GM21381 (cell line): ENCODE data around the gene HTR3E.
"Not testable (repeated sequence)": the region's sequence is repeated elsewhere in the genome, so short reads cannot be mapped to it uniquely, and the experiment has no call there.

ENCODE experiments used
- ATAC-seq: cut with Tn5 transposase; IDR thresholded peaks from one replicate; pipeline ENCODE4 v1.9.1; 2021; ENCODE audit warnings: mild to moderate bottlenecking, moderate library complexity; ENCODE audit not compliant: unreplicated experiment

Gene HTR3E, protein sequence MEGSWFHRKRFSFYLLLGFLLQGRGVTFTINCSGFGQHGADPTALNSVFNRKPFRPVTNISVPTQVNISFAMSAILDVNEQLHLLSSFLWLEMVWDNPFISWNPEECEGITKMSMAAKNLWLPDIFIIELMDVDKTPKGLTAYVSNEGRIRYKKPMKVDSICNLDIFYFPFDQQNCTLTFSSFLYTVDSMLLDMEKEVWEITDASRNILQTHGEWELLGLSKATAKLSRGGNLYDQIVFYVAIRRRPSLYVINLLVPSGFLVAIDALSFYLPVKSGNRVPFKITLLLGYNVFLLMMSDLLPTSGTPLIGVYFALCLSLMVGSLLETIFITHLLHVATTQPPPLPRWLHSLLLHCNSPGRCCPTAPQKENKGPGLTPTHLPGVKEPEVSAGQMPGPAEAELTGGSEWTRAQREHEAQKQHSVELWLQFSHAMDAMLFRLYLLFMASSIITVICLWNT

DNA sequence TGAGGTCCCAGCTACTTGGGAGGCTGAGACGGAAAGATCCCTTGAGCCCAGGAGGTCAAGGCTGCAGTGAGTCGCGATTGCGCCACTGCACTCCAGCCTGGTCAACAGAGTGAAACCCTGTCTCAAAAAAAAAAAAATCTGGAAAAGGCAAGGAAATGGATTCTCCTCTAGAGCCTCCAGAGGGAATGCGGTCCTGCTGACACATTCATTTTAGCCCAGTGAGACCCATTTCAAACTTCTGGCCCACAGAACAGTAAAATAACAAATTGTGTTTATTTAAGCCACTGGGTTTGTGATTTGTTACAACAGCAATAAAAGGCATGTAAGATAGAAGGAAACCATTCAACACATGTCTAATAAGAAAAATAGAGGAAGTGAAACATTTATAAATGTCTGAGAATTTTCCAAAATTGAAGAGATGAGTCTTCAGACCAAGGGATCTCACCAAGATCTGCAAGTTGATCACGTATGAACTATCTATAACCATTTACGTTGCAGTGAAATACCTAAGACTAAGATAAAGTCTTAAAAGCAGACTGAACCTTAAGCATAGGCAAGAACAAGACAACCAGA, at the start of gene HTR3E:
HTR3E (plus strand) TSS at position 254 of the 573 bp plus-strand sequence. CDS start 466 bp downstream, outside the sequence.
- no peak for ATAC-seq

DNA sequence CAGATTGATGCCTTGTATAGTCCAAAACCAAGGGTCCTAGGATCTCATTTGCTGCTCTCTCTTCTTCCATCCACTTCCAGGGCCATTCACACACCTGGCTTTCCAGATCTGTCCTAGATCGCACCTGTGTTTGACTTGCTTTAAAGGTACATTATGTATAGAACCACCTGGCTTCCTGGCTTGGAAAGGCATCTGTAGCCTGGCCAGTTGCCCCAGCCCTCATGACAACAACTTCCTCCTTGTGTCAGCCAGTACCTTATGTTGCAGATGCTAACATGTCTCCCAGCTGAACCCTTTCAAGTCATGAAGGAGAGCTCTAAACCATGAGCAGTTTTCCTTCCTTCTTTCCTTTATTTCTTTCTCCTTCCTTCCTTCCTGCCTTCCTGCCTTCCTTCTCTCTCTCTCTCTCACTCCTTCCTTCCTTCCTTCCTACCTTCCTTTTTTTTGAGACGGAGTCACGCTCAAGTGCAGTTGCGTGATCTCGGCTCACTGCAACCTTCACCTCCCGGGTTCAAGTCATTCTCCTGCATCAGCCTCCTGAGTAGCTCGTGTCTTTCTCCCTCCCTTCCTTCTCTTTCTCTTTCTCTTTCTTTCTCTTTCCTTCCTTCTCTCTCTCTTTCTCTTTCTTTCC, 46.5 kb upstream of the HTR3E start:
- ATAC-seq, result no peak

DNA sequence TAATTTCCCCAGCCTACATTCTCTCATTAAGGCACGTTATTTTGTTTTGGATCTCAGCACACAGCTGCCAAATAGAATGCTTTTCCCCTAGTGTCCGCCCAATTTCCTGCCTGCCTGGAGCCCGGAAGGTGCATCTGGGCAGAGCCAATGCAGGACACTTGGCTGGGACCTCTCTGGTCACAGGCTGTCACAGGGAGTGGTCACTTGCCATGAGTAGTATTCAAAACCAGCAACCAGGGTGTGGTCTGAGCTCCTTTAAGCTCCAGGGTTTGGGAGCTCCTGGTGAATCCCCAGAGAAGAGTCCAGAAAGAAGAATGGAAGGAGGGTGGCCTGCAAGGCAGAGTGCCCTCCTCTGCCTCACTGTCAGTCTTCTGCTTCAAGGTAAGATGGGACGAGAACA, 44.1 kb upstream of the HTR3E start, which contains the start of gene HTR3C:
HTR3C (plus strand) TSS at position 281 of the 400 bp plus-strand sequence; CDS start at position 315, 34 bp downstream.
- ATAC-seq, result no peak

DNA sequence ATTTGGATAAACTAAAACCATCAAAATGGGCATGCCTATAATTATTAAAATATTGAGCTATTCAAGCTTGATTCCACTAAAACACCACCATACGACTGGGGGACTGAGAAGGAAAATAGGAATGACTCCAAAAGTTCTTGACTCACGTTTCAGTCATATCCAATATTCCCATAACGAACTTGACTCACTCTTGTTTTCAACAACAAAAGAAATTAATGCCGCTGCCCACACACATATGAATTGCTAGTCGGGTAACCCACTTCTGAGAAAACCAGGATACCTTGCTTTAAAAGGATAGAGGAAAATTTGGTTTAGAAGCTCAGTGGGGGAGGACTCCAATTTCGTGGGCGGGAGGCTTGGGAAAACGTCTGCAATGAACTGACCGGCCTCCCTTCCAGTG, 38.8 kb upstream of the HTR3E start:
- ATAC-seq, result no peak

DNA sequence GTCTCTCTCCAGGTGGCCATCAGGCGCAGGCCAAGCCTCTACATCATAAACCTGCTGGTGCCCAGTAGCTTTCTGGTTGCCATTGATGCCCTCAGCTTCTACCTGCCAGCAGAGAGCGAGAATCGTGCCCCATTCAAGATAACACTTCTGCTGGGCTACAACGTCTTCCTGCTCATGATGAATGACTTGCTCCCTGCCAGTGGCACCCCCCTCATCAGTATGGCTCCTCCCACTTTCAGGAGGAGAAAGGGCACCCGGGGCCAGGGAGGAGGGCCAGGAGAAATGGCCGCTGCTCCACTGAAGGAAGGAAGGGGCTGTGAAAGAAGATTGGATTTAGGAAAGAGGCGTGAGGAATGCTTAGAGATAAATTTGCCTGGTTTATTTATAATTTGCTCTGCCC, 37.4 kb upstream of the HTR3E start:
- ATAC-seq, result no peak

DNA sequence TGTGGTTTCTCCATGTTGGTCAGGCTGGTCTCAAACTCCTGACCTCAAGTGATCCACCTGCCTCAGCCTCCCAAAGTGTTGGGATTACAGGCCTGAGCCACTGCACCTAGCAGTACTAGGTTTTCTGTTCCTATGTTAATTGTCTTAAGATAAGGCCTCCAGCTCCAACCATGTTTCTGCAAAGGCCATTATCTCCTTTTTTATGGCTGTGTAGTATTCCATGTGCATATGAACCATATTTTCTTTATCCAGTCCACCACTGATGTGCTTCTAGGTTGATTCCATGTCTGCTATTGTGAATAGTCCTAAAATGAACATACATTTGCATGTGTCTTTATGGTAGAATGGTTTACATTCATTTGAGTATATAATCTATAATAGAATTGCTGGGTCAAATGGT, 34.2 kb upstream of the HTR3E start:
- no peak for ATAC-seq

DNA sequence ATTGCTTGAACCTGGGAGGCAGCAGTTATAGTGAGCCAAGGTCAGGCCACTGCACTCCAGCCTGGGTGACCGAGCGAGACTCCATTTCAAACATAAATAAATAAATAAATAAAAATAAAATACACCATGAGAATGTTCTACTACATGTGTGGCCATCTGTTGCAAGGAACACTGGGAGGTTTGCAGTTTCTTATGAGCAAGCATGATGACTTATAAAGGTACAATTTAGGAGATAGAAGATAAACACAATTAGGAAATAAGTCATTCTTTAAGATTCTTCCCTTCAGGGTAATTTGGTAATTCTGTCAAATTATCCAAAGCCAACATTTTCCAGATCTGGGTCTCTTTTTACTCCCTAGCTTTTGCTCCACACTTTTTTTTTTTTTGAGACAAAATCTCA, 30.7 kb upstream of the HTR3E start:
- no peak for ATAC-seq

DNA sequence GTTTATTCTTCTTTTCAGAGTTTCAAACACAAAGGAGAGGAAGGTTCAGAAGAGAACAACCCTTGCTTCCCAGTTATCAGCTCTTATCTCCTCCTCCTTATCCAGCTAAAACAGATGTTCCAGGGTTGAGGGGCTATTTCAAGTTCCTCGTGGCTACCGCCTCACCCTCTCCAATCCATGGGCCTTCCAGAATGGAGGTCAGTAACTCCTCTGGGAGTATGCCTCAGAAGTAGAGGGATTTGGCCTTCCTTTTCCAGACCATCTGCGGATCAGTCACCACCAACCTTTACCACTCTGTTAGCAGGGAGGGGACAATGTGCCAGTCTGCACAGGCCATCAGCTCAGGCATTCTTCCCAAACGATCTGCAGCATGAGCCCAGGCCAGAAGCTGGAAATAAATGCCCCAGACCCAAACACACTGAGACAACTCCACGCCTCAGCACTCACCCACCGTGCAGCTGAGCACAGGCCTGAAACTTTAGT, 29.2 kb upstream of the HTR3E start:
- no peak for ATAC-seq

DNA sequence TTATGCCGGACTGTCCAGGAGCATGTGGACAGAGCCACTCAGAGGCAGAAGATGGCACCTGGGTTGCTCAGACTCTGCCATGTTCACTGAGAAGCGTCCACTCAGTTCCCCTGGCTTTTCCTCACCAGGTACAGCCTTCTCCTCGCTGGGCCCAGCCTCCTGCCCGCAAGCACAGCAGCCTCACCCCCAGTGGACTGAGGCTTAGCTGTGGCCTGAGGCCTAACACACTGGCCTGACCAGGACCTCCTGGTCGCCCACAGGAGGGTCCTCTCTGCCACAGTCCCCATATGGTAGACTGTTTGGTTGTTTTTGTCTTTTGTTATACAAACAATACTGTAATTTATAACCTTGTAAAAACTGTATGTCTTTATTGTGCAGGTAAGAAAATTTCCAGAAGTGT, 28.5 kb upstream of the HTR3E start:
- no peak for ATAC-seq

DNA sequence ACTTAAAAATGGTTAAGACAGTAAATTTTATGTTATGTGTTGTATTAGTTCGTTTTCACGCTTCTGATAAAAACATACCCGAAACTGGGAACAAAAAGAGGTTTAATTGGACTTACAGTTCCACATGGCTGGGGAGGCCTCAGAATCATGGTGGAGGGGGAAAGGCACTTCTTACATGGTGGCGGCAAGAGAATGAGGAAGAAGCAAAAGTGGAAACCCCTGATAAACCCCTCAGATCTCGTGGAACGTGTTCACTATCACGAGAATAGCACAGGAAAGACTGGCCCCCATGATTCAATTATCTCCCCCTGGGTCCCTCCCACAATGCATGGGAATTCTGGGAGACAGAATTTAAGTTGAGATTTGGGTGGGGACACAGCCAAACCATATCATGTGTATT, 25.7 kb upstream of the HTR3E start:
- not testable (repeated sequence) for ATAC-seq

DNA sequence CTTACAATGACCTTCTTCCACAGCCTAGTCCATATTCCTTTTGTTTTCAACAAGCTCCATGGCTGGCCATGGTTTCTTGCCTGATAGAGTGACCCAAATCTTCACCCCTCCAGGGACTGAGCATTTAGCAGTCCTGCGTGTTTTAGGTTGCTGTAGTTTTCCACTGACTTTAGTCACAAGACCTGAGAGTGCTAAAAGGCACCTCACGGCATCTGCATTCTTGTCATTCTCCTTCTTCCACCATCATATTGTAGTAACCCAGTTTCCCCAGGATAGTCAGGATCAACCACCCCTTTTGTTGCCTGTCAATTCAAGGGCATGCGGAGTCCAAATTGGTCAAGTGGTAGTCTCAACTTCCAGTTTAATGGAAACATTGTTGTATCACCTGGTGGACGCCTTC, 23.2 kb upstream of the HTR3E start:
- no peak for ATAC-seq

DNA sequence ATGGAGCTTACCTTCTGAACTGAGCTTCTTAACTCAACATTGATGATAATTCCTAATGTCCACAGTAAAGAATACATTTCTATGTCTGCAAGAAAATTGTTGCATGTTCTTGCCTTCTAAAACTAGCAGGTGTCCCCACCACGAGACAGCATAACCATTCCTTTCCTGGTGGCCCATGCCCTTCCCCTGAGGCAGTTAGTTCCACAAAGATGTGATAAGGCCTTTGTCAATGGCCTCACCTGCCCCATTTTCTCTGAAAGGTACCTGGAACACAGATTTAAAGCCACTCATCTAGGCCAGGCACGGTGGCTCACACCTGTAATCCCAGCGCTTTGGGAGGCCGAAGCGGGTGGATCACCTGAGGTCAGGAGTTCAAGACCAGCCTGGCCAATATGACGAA, 21.0 kb upstream of the HTR3E start:
- no peak for ATAC-seq

DNA sequence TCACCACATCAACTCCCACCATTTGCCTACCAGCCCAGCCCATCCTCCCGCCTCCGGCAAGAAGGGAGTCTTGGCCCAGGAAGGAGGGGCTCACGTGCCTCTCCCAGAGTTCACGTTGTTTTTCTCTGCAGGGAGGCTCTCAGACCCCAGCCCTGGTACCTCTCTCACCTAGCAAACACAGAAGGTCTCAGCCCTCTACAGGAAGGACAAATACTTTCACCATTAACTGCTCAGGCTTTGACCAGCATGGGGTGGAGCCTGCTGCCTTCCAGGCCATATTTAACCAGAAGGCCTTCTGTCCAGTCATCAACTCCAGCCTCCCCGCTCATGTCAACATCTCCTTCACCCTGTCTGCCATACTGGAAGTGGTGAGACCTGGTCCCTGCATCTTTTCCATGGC, 19.0 kb upstream of the HTR3E start:
- no peak for ATAC-seq

DNA sequence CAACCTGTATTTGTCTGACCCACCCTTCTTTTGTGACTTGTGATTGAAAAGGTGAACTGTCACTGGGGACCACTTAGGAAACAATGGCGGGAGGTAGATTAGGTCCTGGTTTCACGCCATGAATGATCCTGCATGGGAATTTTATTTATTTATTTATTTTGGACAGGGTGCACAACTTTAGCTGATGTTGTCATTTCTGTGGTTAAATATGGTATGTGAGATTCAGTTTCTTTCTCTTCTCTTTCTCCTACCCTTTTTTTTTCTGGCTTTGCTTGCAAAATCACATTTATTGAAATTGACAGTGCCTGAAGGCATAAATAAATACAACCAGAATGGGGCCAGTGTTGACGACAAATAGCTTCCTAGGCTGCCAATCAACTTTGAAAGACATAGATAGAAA, 18.0 kb upstream of the HTR3E start:
- no peak for ATAC-seq

DNA sequence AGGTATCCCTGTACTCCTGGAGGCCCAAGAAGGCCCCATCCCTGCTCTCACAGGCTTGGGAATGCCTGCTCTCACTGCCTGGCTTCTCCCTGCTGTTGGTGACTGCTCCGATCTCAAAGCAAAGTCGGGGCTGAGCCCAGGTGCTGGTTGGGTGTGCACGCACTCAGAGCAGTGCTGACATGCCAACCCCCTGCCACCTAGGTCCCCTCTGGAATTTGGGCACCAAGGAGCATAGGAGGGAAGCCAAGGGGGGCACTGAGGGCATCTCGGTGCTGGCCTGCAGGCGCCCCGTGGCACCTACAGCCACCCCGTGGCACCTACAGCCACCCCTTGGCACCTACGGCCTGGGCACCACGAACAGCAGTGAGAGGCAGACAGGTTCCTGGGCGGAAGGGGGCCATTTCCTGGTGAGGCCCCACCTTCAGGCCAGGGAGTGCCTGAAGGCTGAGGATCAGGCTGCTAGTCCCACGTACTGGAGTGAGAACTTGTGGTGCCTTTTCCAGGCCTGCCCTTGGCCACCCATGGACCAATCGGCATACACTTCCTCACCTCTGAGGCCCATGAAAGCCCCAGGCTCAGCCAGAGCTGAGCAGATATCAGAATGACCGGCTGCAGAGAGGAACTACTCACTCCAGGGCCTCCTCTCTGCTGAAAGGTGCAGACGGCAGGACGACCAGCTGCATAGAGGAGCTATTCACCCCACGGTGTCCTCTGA, 15.6 kb upstream of the HTR3E start:
- ATAC-seq, result no peak

DNA sequence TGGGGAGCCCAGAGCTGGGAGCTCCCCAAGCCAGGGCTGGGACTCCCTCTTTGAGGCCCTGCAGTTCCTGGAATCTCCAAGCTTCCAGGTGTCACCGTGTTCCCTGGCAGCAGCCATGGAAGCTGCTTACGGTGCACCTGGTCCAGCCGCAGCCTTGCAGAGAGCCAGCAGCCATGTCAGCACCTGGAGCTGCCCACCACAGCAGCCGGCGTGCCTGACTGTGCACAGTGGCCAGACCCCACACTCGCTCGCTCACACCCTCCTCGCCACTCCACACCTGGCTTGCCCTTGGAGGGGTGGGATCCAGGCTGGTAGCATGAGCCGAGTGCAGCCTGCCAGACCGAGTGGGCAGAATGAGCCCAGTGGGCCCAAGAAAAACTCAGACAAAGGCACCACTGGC, 14.8 kb upstream of the HTR3E start:
- ATAC-seq, result no peak

DNA sequence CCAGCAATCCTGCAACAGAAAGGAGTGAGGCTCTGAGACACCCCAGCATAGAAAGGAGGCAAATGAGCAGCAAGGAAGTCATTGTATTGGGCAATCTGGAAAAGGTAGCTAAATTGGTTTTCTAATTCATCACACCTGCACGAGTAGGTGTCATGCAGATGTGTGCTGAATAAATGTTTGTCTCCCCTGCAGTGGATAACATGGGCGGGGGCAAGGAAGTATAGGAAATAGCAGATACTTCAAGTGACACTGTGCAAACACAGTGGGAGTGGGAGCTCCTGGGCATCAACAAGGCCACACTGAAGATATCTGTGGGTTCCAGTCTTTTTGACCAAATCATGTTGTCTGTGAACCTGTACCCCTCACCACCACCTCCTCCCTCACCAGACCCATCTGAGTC, 14.4 kb upstream of the HTR3E start:
- ATAC-seq, result no peak

DNA sequence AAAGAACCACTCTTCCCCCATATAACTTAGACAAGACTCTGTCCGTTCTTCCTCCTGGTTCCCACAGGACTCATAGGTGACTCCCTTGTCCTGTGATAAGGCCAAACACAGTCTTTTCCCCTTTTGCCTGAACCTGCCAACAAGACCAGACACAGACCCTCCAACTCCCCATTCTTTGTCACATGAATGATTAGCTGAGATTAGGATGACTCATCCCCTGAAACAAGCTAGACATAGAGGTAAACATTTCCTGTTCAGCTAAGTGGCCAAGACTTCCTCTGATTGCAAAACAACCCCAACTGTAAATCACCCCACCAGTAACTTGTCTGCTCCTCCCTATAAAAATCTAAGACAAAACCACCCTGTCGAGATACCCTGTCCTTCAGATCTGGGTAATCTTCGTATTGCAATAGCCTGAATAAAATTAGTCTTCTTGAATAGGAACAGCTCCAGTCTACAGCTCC, 11.4 kb upstream of the HTR3E start:
- no peak for ATAC-seq

DNA sequence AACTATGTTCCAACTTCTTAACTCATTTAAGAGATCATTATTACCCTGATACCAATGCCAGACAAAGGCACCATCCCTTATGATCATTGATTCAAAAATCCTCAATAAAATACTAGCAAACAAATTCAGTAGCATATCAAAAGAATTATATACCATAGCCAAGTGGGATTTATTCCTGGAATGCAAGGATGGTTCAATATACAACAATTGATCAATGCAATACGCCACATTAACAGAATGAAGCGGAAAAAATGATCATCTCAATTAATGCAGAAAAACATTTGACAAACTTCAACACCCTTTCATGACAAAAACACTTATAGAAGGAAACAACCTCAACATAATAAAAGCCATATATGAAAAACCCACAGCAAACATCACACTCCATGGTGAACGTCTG, 4.7 kb upstream of the HTR3E start:
- ATAC-seq, result no peak

DNA sequence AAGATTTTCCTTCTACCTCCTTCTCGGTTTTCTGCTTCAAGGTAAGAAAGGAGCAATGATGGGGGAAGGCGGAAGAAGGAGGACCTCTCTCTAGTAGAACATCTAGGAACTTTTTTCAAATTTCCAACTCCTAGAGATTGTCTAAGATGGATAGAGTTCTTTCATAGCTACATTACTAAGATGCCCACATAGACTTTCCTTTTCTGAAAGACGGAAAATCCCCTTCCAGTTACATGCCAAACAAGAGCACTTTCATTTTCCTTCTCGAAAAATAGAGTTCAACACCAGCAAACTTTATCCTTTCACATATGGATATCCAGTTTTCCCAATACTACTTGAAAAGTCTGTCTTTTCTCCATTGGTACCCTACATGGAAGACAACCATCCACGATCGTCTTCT, 692 bp downstream of the HTR3E start:
- ATAC-seq, result no peak
